ENCODE data around the gene CEP131. TPM values are rescaled to one million over a fixed set of nuclear protein-coding genes. Genes with fewer than 3 reads are reported as not detected.

CEP131 gene
- total RNA-seq, 4 donors from 2014 or later = 5.5 to 8.1 (median 6.0) TPM

GRCh38 chr17:81256616-81257015 is 33.9 kb upstream of the CEP131 start:
- intact Hi-C loops (cut with DNase I) = no loop called here
- no peak for DNase-seq
- no peak for TF ChIP-seq CTCF (IDR thresholded peaks at IDR 0.05)
- TF ChIP-seq POLR2A (IDR thresholded peaks at IDR 0.05) = no peak
- peaks cover 13 to 38% (median 22%) of the 10 kb centered on the region in 3 donors for H3K4me1 ChIP-seq
- peak overlapping the region in 2 of 4 donors; percentile 74 to 83 for H3K27ac ChIP-seq
- no peaks in the 10 kb centered on the region for H3K9me3 ChIP-seq
- H3K27me3 ChIP-seq = no peaks in the 10 kb centered on the region
- 86 to 90% methylated on average over 8 to 11 of the region's 12 CpGs for WGBS, 2 donors
- peaks cover 29 to 68% (median 31%) of the 10 kb centered on the region in 3 donors for H3K36me3 ChIP-seq
- no peak overlapping the region for H3K4me3 ChIP-seq

- Histone ChIP-seq H3K9me3 (no peaks in the 10 kb centered on the region), H3K4me1 (peaks cover 13 to 38% (median 22%) of the 10 kb centered on the region in 3 donors), H3K27ac (peak overlapping the region; percentile 36 to 83 (median 62)), H3K4me3 (peak overlapping the region in 2 of 4 donors; percentile 1 to 38), H3K36me3 (peaks cover 24 to 68% (median 25%) of the 10 kb centered on the region in 3 donors), H3K27me3 (no peaks in the 10 kb centered on the region)
- no peak for DNase-seq
- intact Hi-C loops (cut with DNase I) = loop anchor here (5.0 kb wide), 1 partner anchor 227 kb away; no protein-coding TSS in a partner anchor
- TF ChIP-seq POLR2A (IDR thresholded peaks at IDR 0.05) = peak in 1 of 4 donors; percentile 8
- peak in 5 of 6 experiments; percentile 39 to 54 (median 44) for TF ChIP-seq CTCF (IDR thresholded peaks at IDR 0.05)
- 22 to 27% methylated on average over 9 to 11 of the region's 35 CpGs for WGBS, 2 donors
These were observed 32.4 kb upstream of the CEP131 start for GRCh38 chr17:81254955-81255717.

- TF ChIP-seq POLR2A (IDR thresholded peaks at IDR 0.05) (no peak), CTCF (IDR thresholded peaks at IDR 0.05) (peak; percentile 71 to 90 (median 84))
- intact Hi-C loops (cut with DNase I) = loop anchor here (5.0 kb wide), 1 partner anchor 229 kb away; no protein-coding TSS in a partner anchor
- H3K27ac ChIP-seq = peak overlapping the region in 1 of 4 donors; percentile 83
- H3K36me3 ChIP-seq = peaks cover 11 to 61% (median 15%) of the 10 kb centered on the region in 3 donors
- H3K27me3 ChIP-seq = no peaks in the 10 kb centered on the region
- 59 to 62% methylated on average over 18 to 19 of the region's 19 CpGs for WGBS, 2 donors
- H3K4me1 ChIP-seq = peaks cover 13 to 38% (median 22%) of the 10 kb centered on the region in 3 donors
- DNase-seq = no peak
- no peaks in the 10 kb centered on the region for H3K9me3 ChIP-seq
- H3K4me3 ChIP-seq = no peak overlapping the region
These were observed 30.8 kb upstream of the CEP131 start for GRCh38 chr17:81253358-81254131.

- H3K36me3 ChIP-seq = peaks cover 8 to 55% (median 14%) of the 10 kb centered on the region in 3 donors
- DNase-seq = no peak
- WGBS, 2 donors = 75 to 85% methylated on average over 6 to 10 of the region's 15 CpGs
These were observed 30.2 kb upstream of the CEP131 start for GRCh38 chr17:81252987-81253329.

More at GRCh38 chr17:81252987-81253329, 30.2 kb upstream of the CEP131 start:
- Histone ChIP-seq H3K27ac (no peak overlapping the region), H3K27me3 (no peaks in the 10 kb centered on the region), H3K4me1 (peaks cover 13 to 38% (median 22%) of the 10 kb centered on the region in 3 donors), H3K9me3 (no peaks in the 10 kb centered on the region), H3K4me3 (no peak overlapping the region)
- TF ChIP-seq POLR2A (IDR thresholded peaks at IDR 0.05) (no peak), CTCF (IDR thresholded peaks at IDR 0.05) (no peak)
- intact Hi-C loops (cut with DNase I) = loop anchor here (5.0 kb wide), 1 partner anchor 229 kb away; no protein-coding TSS in a partner anchor
